Measurements from ENCODE around the gene ACAD10.
"Not testable (repeated sequence)": the region's sequence is repeated elsewhere in the genome, so short reads cannot be mapped to it uniquely, and the experiment has no call there.

ACAD10 gene

DNA sequence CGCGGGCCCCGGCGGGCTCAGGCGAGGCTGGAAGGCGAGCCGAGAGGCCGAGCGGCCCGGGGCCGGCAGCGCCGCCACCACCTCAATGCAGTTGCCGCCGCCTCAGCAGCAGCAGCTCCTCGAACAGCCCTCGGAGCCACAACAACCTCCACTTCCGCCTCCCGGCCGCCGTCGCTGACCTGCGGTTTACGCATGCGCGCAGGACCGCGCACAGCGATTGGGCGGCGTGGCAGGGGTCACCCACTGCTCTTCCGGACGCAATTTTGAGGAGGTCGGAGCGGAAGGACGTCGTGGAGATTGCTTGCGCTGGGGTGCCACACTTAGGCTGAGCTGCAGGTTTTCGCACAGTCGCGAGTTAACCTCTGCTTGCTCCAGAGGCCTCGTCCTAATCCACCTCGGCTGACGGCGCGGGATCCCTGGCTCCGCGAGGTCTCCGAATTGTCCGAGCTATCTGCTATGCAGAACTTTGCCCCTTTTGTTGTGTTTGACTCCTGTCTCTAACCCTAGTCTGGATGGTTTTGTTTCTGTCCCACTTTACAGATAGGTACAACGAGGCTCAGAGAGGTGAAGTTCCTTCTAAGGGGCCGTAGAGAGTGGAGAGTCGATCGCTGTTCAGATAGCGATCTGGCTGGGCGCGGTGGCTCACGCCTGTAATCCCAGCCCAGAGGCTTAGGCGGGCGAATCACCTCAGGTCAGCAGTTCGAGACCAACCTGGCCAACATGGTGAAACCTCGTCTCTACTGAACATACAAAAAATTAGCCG, at the start of gene ACAD10, which contains the start of gene BRAP:
ACAD10 (plus strand) TSS at position 243 of the 763 bp plus-strand sequence. CDS start 6,657 bp downstream, outside the sequence.
BRAP (minus strand) TSS at position 146 of the 763 bp plus-strand sequence. CDS start 164 bp downstream, outside the sequence.
- DNase-seq: peak; percentile 84

DNA sequence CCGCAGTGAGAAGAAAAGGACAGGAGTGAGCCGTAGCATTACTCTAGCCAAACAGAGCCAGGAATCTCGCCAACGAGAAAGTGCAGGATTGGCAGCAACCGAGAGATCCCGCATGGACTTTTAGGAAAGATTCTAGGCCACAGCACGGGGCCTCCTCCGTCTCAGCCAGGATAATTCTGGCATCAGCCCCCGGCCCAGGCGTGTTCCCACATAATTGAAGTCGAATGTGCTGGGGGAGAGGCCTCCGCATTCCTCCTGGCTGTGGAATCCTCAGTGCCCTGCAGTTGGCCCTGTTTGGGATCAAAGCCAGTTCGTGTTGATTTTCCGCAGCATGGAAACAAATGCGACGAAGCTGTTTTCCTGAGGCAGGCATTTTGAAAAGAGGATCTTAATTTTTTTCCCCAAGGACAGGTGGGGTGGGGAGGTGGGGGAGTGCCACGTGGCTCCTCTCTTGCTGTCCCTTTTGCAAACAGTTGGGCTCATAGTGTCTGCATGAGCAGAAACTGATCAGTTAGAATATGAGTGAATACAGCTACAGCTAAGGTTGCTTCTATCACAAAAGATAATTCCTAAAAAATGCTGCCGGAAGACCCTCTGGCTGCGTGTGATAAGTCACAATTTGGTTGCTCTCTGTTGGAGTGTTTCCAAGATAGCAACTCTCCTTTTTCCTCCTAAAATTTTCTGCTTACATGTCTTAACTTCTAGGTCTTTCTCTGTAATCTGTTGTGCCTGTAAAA, 49.5 kb upstream of the ACAD10 start:
- no peak for DNase-seq

DNA sequence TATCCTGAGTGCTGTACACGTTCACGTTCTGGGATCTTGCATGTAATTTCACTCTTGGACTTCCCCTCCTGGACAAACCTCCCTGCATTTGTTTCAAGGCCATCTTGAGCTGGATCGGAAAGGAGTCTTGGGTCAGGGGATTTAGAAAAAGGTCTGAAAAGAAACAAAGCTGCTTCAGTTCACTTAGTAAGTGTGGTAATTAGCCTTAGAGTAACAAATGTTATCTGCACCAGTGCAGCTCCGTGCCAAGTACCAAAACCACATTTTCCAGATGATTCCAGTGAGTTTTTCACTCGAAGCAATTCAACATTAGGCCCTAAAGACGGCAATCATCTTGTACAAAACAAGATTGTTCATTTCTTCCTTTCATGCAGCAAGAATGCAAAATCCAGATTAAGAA, 47.3 kb upstream of the ACAD10 start:
- DNase-seq: no peak

DNA sequence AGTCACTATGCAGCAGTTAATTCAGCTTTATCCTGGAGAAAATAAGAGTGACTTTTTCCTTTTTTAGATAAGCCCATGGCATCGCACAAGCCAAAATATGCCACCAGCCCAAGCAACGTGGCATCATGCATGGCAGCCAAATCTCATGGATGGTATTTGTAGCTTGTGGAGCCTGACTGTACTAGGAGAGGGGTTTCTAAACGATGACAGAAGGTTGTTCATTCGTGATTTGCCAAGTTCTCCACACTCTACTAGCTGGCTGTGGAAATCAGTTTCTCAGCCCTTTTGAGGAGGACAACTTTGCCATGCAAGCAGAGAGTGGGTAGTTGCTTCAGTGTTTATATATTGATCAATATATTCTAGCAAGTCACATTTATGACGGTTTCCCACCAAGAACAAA, 45.3 kb upstream of the ACAD10 start:
- no peak for DNase-seq

DNA sequence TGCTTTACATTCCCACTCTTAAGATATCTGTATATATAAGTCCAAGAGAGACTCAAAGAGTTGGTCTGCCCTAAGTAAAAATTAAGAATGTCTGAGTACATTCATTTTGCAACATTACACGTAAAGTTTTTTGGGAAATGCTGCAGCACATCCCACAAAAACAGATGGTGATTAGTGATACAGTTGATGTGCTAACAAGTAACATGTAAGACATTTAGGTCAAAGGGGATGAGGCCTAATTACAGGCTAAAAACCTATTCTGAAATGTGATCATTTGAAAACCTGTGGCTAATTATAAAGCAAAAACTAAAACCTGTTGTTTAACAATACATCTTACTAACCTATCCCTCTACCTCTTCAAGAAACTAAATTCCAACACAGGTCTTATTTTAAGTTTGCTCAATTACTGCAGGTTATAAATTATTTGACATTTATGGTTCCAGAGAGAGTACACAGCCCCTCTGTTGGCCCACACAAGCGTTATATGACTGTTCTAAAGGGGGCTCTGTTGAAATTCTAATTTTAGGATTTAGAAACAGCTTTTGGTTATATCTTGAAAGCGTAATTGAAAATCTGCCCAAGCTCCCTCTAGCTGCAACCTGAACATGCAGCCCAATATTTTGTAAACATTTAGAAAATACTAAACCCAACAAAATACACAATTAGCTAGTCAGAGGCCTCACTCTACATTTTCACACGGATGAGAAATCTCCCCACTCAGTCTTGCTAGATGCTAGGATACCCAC, 43.0 kb upstream of the ACAD10 start:
- DNase-seq: no peak

DNA sequence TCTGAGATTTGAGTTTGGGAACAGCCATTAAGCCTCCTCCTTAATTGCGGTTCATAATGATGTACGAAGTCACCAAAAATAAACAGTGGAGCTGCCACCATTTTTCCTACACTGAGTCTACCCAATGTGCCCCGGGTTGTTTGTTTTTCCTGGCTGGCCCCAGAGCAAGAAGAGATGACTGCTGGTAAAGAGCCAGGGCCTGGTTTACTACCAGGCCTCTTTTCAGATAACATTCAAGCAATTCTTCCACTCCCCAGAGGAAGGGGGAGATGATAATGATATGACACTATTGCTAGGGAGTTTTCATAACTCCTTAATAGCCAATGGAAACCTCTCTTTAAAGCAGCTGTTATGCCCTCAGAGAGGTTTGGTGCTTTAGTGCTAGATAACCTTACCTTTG, 42.4 kb upstream of the ACAD10 start:
- DNase-seq: no peak

DNA sequence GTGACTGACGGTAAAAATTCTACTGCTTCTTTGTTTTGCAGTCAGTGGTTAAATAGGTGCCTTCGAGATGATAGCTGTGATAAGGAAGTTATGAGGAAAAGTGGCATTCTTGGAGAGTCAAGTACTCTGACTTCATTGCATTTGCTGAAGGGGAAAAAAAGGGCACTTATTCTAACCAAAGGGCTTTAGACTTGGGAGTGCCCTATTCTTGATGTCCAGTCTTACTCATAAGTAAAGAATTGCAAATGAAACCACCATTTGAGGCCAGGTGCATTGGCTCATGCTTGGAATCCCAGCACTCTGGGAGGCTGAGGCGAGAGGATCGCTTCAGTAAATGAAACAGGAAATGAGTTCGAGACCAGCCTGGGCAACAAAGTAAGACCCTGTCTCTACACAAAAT, 40.4 kb upstream of the ACAD10 start:
- DNase-seq: no peak

DNA sequence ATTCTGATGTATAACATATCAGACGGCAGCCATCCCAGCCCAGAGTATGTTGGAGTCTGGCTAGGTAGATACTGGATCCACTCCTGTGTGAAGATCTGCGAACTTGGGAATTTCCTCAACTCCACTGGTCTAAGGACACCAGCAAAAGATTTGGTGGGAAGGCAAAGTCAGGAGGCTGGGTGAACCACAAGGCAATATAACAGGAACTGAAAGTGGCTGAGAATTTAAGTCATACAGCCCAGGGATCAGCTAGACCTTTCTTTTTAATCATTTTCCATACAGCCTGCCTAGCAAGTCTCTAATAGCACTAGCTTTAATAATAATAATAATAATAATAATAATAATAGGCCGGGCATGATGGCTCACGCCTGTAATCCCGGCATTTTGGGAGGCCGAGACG, 34.9 kb upstream of the ACAD10 start:
- no peak for DNase-seq

DNA sequence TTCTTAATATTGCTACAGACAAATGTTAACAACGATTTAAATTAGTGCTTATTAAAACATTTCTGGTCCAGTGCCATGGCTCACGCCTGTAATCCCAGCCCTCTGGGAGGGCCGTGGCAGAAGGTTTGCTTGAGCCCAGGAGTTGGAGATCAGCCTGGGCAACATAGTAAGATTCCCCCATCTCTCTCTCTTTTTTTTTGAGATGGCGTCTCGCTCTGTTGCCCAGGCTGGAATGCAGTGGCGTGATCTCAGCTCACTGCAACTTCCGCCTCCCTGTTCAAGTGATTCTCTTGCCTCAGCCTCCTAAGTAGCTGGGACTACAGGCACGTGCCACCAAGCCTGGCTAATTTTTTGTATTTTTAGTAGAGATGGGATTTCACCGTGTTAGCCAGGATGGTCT, 33.3 kb upstream of the ACAD10 start:
- not testable (repeated sequence) for DNase-seq

DNA sequence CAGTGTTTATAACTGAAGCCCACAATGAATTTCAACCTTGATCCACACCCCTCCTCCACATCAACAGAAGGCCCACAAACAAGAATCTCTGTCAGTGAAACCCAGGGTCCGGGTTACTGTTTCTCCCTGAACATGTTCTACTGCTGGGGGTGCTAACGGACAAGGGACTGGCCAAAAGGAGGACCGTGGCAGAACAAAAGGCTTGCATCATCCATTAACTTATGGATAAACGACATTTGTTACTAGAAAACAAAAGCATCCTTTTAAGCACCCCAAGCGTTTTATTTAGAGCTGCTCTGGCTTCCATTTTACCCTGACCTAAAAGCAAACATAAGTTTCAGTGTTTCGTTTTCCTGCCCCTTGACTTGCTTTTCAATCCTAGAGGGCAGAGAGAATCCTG, 32.3 kb upstream of the ACAD10 start:
- no peak for DNase-seq

DNA sequence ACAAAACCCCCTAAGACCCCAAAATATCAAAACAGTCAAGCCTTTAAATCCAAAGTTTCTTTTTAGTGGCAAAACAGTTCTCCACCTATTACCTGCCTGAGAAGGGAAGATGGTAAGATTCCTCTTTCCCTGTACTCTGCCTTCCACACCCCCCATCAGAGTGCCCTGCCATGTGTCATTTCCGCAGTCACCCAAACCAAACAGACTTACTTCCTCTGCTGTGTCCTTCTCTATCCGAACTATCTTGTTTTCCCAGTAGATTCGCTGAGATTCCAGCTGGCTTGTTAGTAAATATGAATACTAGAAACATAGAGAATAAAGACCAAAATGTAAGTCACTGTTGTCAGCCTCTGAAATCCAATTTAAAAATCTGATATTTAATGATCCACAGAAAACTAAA, 30.5 kb upstream of the ACAD10 start:
- DNase-seq: no peak

DNA sequence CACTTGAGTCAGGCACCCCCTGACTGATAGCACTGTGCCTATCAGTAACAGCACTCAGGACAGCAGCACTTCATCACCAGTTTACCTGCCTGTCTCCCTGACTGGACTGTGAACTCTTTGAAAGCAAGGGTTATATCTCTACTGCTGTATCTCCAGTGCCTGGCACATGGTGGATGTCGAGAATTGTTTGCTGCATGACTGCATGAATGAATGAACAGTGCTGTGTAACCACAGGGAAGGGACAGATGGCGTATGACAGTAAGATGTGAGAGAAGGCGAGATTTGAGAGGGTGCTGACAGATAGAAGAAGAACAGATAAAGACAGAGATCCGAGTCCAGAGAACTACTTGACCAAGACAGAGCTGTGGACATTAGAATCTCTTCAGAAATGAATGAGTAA, 29.8 kb upstream of the ACAD10 start:
- DNase-seq: no peak

DNA sequence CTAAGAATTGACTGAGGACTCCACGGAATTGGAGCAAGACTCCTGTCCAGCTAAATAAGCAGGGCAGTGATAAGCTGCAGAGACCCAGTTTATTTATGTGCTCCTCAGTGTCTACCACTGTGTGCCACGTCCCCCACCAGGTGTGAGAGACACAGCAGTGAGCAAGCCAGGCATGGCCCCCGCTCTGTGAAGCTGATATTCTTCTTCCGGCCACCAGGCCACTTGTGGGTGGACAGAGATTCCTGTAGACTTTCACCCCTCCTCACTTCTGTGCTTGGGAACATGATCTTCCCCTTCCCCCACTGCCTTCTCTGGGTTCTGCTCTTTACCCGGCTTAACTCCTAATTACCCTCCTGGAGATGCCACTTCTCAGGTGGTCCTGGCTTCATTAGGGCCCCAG, 21.4 kb upstream of the ACAD10 start:
- DNase-seq: no peak

DNA sequence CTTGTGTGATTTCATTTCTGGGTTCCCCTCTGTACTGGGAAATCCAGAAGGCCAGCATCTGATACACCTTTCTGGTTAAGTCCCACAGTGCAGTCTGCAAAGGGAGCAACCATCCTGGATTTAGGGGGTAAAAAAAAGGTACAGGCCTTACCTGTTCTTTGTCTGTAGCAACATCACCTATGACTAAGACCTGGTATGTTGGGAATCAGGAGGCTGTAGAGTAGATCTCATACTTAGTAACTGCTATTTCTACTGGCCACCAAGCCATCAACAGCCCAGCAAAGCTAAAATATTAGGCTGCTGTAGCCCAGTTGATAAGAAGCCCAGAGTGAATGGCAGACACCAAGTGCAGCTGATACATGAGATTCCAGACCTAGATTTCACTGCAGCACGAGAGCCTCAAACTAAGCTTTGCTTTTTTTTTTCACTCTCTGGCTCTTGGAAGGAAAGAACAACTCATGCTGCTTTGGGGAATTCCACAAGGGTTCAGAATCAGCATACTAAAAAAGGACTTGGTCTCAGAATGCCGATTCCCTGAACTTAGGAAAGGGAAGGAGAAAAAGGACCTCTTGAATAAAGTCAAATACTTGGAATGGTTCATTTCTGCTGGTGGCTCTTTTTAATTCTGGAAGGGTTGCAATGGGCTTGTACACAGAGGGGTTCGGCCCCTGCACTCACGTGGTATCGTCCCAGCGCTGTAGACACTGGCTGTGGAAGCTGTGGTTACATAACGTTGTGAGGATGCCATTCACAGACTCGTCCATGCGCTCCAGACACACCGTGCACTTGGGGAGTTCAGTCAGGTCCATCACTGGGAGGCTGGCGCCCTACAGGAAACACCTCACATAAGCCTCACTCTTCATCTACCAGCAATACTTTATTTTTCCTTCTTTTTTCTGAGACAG, 20.6 kb upstream of the ACAD10 start:
- DNase-seq: no peak

DNA sequence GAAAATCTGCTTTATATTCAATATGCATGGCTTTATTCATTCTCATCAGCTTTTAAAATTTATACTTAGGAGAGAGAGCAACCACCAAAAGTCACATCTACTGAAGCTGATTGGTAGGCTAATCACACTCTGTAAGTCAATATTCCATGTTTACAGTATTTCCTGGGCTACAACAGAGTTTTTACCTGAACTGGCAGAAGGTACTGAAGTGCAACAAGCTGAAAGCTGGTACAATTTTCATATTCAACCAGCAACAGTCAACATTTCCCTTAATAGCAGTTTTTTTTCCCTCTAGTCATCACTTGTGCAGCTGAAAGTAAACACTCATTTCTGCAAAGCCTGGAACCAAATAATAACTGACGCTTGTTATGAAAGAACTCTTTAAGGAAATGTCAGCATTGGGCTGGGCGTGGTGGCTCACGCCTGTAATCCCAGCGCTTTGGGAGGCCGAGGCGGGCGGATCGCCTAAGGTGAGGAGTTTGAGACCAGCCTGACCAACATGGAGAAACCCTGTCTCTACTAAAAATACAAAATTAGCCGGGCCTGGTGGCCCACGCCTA, 13.0 kb upstream of the ACAD10 start:
- DNase-seq: no peak

DNA sequence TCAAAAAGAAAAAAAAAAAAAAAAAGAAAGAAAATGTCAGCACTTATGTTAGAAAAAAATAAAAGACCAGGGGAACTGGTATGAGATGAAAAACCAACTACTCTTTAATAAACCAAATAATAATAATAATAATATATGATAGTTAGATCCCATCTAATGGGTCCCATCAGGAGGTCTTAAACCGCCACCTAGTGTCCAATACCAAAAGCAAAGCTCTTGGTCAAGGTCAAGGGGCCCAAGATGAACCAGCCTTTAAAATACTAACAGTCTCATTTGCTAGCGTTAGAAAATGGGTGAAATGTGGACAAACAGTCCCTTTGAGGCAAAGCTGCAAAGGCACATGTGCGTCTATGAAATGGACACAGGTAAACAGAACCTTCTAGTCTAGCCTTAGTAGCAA, 12.3 kb upstream of the ACAD10 start:
- no peak for DNase-seq

DNA sequence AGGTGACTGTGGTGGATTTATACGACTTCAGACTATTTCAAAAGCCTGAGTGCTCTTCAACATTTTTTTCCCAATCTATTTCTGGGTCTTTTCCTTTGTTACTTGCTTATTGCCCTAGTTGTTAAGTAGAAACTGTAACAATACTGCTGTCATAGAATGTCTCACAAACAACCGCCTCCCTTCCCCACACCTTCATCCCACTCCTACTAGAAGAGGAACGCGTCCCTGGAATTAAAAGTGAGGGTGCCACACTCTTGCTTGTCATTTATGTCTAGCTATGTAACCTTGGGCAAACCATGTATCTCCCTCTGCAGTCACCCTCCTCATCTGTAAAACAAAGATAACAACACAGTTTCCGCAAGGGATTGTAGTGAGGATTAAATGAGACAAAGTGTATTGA, 8.7 kb upstream of the ACAD10 start:
- DNase-seq: no peak

DNA sequence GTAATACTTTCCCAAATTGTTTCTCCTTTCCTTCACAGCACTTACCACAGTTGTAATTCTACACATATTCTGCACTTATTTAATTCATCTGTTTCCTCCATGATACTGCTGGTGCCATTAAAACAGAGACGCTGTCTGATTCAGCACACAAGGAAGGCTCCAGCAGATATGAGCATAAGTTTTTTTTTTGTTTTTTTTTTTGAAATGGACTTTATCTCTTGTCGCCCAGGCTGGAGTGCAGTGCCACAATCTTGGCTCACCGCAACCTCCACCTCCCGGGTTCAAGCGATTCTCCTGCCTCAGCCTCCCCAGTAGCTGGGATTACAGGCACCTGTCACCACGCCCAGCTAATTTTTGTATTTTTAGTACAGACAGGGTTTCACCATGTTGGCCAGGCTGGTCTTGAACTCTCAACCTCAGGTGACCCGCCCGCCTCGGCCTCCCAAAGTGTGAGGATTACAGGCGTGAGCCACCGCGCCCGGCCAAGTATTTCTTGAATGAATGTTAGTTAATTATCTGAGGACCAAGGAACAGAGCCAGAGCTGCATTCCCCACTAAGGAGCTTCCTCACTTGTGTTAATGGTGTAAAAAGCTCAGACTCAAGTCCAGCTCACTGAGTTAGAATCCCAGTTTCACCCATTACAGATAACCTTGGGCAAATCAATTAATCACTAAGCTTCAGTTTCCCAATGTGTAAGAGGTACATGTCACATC, 1.2 kb upstream of the ACAD10 start:
- DNase-seq: not testable (repeated sequence)

DNA sequence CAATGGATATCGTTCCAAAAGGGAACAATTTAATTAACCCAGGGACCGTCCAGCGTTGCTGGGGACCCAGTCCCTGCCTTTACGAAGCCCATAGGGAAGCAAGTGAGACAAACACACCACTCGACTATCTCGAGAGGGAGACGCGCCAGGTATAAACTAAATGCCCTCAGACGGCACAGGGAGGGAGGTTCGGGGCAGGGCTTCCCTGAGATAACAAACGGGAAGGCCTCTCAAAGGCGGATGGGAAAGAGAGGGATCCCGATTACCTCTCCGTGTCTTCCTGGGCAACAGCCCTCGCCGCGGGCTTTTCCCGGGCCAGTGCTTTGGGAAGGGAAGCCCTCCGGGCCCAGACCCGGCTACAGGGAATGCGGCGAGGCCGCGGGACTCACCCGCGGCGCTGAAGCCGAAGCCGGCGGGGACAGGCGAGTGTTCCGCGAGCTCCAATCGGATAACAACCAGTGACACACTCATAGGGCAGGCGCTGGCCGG, 487 bp upstream of the ACAD10 start:
- peak; percentile 25 for DNase-seq

DNA sequence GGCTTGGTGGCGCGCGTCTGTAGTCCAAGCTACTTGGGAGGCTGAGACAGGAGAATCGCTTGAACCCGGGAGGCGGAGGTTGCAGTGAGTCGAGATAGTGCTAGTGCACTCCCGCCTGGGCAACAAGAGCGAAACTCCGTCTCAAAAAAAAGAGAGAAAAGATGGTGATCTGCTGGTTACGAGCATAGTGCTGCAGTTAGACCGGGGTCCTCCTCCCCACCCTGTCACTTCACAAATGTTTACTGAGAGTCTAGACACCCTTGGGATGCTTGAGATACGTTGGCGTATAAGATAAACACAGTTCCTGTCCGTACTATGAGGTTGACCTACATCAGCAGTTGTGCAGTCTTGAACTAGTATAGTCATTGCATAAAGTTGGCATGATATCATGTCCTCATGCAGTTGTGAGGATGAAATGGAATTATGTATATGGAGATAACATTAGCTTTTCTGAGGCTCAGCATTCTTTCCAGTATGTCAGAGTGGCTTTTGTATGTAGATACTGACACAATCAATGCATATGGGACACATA, 787 bp downstream of the ACAD10 start:
- DNase-seq: no peak

DNA sequence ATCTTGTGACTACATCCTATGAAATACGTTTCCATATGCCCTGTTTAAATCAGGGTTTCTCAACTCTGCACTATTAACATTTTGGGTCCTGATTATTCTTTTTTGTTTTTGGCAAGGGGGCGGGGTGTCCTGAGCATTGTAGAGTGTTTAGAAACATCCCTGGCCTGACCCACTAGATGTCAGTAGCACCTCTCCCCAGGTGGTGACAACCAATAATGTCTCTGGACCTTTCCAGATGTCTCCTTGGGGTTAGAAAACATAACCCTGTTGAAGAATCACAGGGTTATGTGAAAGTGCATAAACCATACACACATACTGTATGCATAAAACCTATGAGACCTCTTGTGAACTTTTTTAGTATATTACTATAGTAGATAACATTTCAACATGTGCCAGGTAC, 1.4 kb downstream of the ACAD10 start:
- DNase-seq: no peak
